GM12878 (cell line): ENCODE data around the gene FBXW9. TPM values are rescaled to one million over a fixed set of nuclear protein-coding genes. Genes with fewer than 3 reads are reported as not detected.

Experiments
- BRCA1 ChIP-seq: IDR thresholded peaks from 2 replicates; pipeline ENCODE4 v1.6.1; 2011; ENCODE audit warnings: low read depth, low read length, improper control_type of control experiment
- CHD2 ChIP-seq: IDR thresholded peaks from 2 replicates; pipeline ENCODE4 v1.6.1; 2011; ENCODE audit warnings: low read depth, low read length, improper control_type of control experiment, borderline replicate concordance
- CREB1 ChIP-seq: IDR thresholded peaks from 2 replicates; pipeline ENCODE4 v1.6.1; 2012; ENCODE audit warnings: low read depth, mild to moderate bottlenecking, inconsistent platforms
- ESRRA ChIP-seq: IDR thresholded peaks from 2 replicates; pipeline ENCODE4 v1.6.1; 2012; ENCODE audit warnings: mild to moderate bottlenecking, low read length, improper control_type of control experiment
- IKZF1 ChIP-seq: fragments of 450-650 bp; conservative IDR thresholded peaks from 2 replicates; pipeline ENCODE4 v1.6.1; 2017; ENCODE audit warnings: antibody characterized with exemption, mild to moderate bottlenecking
- JUND ChIP-seq: IDR thresholded peaks from 2 replicates; pipeline ENCODE4 v1.6.1; 2012; ENCODE audit warnings: low read depth, mild to moderate bottlenecking, low read length, improper control_type of control experiment, moderate library complexity
- LARP7 ChIP-seq: fragments of 450-650 bp; IDR thresholded peaks from 2 replicates; pipeline ENCODE4 v1.6.1; 2017; ENCODE audit warnings: mild to moderate bottlenecking
- NFIC ChIP-seq: IDR thresholded peaks from 2 replicates; pipeline ENCODE4 v1.6.1; 2012; ENCODE audit warnings: low read depth, mild to moderate bottlenecking, inconsistent platforms, low read length, moderate library complexity
- NR2F1 ChIP-seq: fragments of 450-650 bp; conservative IDR thresholded peaks from 2 replicates; pipeline ENCODE4 v1.6.1; 2017; ENCODE audit warnings: mild to moderate bottlenecking
- SMAD1 ChIP-seq: fragments of 450-650 bp; IDR thresholded peaks from 2 replicates; pipeline ENCODE4 v1.6.1; 2018; ENCODE audit warnings: mild to moderate bottlenecking, low read depth; ENCODE audit not compliant: partially characterized antibody
- SREBF2 ChIP-seq: IDR thresholded peaks from 2 replicates; pipeline ENCODE4 v1.6.1; 2012; ENCODE audit warnings: mild to moderate bottlenecking, low read length
- TCF12 ChIP-seq: IDR thresholded peaks from 2 replicates; pipeline ENCODE4 v1.6.1; 2011; ENCODE audit warnings: low read depth, mild to moderate bottlenecking, low read length
- USF1 ChIP-seq: IDR thresholded peaks from 2 replicates; pipeline ENCODE4 v1.6.1; 2011; ENCODE audit warnings: borderline replicate concordance, low read depth, mild to moderate bottlenecking, moderate library complexity, mixed read lengths, low read length; ENCODE audit not compliant: insufficient read depth; ENCODE audit errors: extremely low read length
- YY1 ChIP-seq: IDR thresholded peaks from 2 replicates; pipeline ENCODE4 v1.6.1; 2011; ENCODE audit warnings: low read depth, mild to moderate bottlenecking, low read length
- ZBTB40 ChIP-seq: fragments of 450-650 bp; IDR thresholded peaks from 2 replicates; pipeline ENCODE4 v1.6.1; 2016; ENCODE audit warnings: mild to moderate bottlenecking, moderate library complexity, borderline replicate concordance
- ZNF217 ChIP-seq: fragments of 450-650 bp; IDR thresholded peaks from 2 replicates; pipeline ENCODE4 v1.6.1; 2017; ENCODE audit warnings: antibody characterized with exemption, mild to moderate bottlenecking
- ZNF592 ChIP-seq: fragments of 450-650 bp; IDR thresholded peaks from 2 replicates; pipeline ENCODE4 v1.6.1; 2017; ENCODE audit warnings: mild to moderate bottlenecking, moderate library complexity
- polyA plus RNA-seq, 11 experiments: library from polyadenylated mRNA; depleted of rRNA in 4 of 11; unstranded in 6 of 11; stranded (reverse) in 5 of 11; fragments of >200 nt; fragmentation: Nextera tagmentation in 4 of 11; fragmentation: Illumina TruSeq in 1 of 11; extraction: Ambion mirVana in 4 of 11; extraction: Trizol in 1 of 11; gene quantifications; 1 replicate in 1 of 11; 2 replicates in 10 of 11; pipeline versions ENCODE4 v1.2.1 to v1.2.3, GENCODE V29; 2011 to 2016; ENCODE audit warnings: inconsistent platforms in 2 of 11, missing spikeins in 2 of 11, low read depth in 1 of 11
- total RNA-seq, 4 experiments: library from RNA; depleted of rRNA in 3 of 4; stranded (reverse); fragments of >200 nt in 3 of 4; fragmentation: Illumina TruSeq in 1 of 4; extraction: Trizol in 1 of 4; gene quantifications; 2 replicates each; pipeline versions ENCODE4 v1.2.1 to v1.2.3, GENCODE V29; 2013 to 2021

FBXW9 gene
- total and polyA plus RNA-seq, 10 of the 15 experiments (the other 5 are each of a cell fraction or from before 2014, with no cell fraction given): 0.21 to 14.8 (median 7.3) TPM

- TF ChIP-seq NR2F1: no peak
- peak; percentile 35; the same call in 1 of the 2 replicates for TF ChIP-seq SREBF2
- peak; percentile 86 for TF ChIP-seq LARP7
- no peak for TF ChIP-seq ZNF217
- TF ChIP-seq BRCA1: no peak; the same call in 1 of the 2 replicates
- TF ChIP-seq IKZF1: peak; percentile 79
- TF ChIP-seq ZBTB40: peak; percentile 94
- TF ChIP-seq CHD2: peak; percentile 78; the same call in 1 of the 2 replicates
- 0 out of 2 replicates have a peak, but pooled peaks have one; percentile 41 for TF ChIP-seq NFIC
- no peak for TF ChIP-seq JUND
- TF ChIP-seq USF1: peak; percentile 85
- no peak for TF ChIP-seq ZNF592
- TF ChIP-seq CREB1: peak; percentile 63
- TF ChIP-seq TCF12: peak; percentile 25; the same call in 1 of the 2 replicates
- peak; percentile 98 for TF ChIP-seq YY1
- TF ChIP-seq SMAD1: no peak
- no peak for TF ChIP-seq ESRRA
Measured at GRCh38 chr19:12681074-12681987, 15.1 kb downstream of the FBXW9 start, which contains the start of gene DHPS (continued).
